ENCODE results near the gene TMEM141. TPM values are rescaled to one million over a fixed set of nuclear protein-coding genes. Genes with fewer than 3 reads are reported as not detected.

Gene TMEM141
- polyA plus RNA-seq, 1 donor from 2014 or later: 30.1 TPM

DNA sequence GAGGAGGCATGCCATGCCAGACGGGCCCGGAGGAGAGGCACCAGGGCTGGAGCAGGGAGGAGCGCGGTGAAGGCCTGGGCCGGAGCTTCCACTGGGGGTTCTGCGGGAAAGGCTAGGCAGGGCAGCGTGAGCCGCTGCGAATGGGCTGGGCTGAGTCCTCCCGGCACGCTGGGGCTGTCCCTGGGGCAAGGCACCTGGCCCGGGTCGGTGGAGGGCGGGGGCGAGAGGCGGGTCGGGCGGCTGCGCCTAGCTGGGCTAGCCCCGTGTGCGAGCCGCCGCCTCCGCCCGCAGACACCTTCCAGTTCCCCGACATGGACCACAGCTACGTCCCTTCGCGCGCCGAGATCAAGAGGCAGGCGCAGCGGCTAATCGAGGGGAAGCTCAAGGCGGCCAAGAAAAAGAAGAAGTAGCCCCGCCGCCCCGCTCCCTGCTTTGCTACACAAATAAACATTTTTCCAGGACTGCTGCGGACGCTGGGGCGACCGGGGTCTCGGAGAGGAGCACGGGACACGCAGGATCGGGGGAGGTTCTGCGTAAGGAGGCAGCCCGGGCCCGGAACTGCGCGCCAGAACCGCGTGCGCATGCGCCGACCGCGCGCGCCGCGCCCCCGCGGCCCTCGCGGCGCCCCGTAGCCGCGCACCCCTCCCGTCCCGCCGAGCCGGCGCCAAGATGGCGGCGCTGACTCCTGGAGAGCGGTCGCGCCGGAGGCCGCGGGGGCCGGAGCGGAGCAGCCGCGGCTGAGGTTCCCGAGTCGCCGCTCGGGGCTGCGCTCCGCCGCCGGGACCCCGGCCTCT lies 16.3 kb downstream of the TMEM141 start, which contains the start of gene RABL6:
Gene RABL6 (plus strand): TSS at position 668 of the 794 bp plus-strand sequence. CDS start 249 bp downstream, outside the sequence.
- TF ChIP-seq, protein P1, sequence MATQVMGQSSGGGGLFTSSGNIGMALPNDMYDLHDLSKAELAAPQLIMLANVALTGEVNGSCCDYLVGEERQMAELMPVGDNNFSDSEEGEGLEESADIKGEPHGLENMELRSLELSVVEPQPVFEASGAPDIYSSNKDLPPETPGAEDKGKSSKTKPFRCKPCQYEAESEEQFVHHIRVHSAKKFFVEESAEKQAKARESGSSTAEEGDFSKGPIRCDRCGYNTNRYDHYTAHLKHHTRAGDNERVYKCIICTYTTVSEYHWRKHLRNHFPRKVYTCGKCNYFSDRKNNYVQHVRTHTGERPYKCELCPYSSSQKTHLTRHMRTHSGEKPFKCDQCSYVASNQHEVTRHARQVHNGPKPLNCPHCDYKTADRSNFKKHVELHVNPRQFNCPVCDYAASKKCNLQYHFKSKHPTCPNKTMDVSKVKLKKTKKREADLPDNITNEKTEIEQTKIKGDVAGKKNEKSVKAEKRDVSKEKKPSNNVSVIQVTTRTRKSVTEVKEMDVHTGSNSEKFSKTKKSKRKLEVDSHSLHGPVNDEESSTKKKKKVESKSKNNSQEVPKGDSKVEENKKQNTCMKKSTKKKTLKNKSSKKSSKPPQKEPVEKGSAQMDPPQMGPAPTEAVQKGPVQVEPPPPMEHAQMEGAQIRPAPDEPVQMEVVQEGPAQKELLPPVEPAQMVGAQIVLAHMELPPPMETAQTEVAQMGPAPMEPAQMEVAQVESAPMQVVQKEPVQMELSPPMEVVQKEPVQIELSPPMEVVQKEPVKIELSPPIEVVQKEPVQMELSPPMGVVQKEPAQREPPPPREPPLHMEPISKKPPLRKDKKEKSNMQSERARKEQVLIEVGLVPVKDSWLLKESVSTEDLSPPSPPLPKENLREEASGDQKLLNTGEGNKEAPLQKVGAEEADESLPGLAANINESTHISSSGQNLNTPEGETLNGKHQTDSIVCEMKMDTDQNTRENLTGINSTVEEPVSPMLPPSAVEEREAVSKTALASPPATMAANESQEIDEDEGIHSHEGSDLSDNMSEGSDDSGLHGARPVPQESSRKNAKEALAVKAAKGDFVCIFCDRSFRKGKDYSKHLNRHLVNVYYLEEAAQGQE (IDR thresholded peaks at IDR 0.05; ENCODE audit: borderline replicate concordance): peak; percentile 54
- peak; percentile 79 for TF ChIP-seq POLR2AphosphoS5 (IDR thresholded peaks at IDR 0.05)
- peak; percentile 83 for TF ChIP-seq TAF1 (IDR thresholded peaks at IDR 0.05; ENCODE audit: low read depth)
- no peak for TF ChIP-seq SMC3 (conservative IDR thresholded peaks at IDR 0.05; ENCODE audit: poor library complexity)
- peak; percentile 65 for TF ChIP-seq MXI1 (conservative IDR thresholded peaks at IDR 0.05; ENCODE audit: poor library complexity, severe bottlenecking)
- TF ChIP-seq, protein P2, sequence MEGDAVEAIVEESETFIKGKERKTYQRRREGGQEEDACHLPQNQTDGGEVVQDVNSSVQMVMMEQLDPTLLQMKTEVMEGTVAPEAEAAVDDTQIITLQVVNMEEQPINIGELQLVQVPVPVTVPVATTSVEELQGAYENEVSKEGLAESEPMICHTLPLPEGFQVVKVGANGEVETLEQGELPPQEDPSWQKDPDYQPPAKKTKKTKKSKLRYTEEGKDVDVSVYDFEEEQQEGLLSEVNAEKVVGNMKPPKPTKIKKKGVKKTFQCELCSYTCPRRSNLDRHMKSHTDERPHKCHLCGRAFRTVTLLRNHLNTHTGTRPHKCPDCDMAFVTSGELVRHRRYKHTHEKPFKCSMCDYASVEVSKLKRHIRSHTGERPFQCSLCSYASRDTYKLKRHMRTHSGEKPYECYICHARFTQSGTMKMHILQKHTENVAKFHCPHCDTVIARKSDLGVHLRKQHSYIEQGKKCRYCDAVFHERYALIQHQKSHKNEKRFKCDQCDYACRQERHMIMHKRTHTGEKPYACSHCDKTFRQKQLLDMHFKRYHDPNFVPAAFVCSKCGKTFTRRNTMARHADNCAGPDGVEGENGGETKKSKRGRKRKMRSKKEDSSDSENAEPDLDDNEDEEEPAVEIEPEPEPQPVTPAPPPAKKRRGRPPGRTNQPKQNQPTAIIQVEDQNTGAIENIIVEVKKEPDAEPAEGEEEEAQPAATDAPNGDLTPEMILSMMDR (IDR thresholded peaks at IDR 0.05; ENCODE audit: poor library complexity, severe bottlenecking): no peak
- TF ChIP-seq EP300 (conservative IDR thresholded peaks at IDR 0.05; ENCODE audit: poor library complexity, severe bottlenecking): peak; percentile 46
- TF ChIP-seq EZH2 (IDR thresholded peaks at IDR 0.05; ENCODE audit: borderline replicate concordance, insufficient read depth, low read length, poor library complexity, severe bottlenecking): no peak
- TF ChIP-seq RAD21 (conservative IDR thresholded peaks at IDR 0.05): no peak
- H3K4me2 ChIP-seq (ENCODE audit: low read length): peak within 1 kb of the TSS; percentile 95
- no peaks in the 10 kb centered on the region for H4K20me1 ChIP-seq (ENCODE audit: insufficient read depth)
- H3K9ac ChIP-seq (ENCODE audit: low read length): peak within 1 kb of the TSS; percentile 80
- H3K4me3 ChIP-seq (ENCODE audit: low read length): peak within 1 kb of the TSS; percentile 80
- no peaks in the 10 kb centered on the region for H3K9me2 ChIP-seq (ENCODE audit: insufficient read depth, low read length)
- peak within 1 kb of the TSS; percentile 76 for H3K27ac ChIP-seq (ENCODE audit: low read length)
- no peaks in the 10 kb centered on the region for H3K36me3 ChIP-seq (ENCODE audit: insufficient read depth, low read length)
- no peaks in the 10 kb centered on the region for H3K9me3 ChIP-seq (ENCODE audit: low read length)
- peaks cover 28% of the 10 kb centered on the region for H3K79me2 ChIP-seq (replicated peaks; ENCODE audit: insufficient read depth, low read length)
- H3K27me3 ChIP-seq (ENCODE audit: insufficient read depth, low read depth, low read length): no peaks in the 10 kb centered on the region
- H3F3A ChIP-seq (ENCODE audit: insufficient read depth, low read length, poor library complexity, severe bottlenecking): no peaks in the 10 kb centered on the region
- peak within 1 kb of the TSS; percentile 60 for H2AFZ ChIP-seq (ENCODE audit: low read depth, low read length)

DNA sequence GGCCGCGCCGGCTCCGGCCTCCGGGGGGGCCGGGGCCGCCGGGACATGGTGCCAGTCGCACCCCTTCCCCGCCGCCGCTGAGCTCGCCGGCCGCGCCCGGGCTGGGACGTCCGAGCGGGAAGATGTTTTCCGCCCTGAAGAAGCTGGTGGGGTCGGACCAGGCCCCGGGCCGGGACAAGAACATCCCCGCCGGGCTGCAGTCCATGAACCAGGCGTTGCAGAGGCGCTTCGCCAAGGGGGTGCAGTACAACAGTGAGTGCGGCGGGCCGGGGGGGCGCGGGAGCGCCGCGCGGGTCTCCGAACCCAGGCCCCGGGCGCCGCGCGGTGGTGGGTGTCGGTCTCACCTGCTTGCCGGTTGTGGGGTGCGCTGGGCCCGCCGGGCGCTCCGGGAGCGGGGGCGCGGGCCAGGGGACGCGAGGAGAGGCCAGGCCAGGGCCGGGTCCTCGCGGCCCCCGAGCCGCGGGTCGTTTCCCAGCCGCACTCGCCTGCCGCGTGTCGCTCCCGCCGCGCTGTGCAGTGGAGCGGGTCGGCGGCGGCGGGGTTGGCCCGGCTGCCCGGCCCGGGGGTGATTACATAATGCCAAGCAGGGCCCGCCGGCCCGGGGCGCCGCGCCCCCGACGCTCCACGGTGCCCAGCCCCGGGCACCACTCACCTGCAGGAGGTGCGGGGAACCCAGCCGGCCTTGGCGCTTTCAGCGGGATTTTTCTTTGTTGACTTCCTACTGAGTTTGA lies 17.1 kb downstream of the TMEM141 start:
- no peaks in the 10 kb centered on the region for H3K36me3 ChIP-seq (ENCODE audit: insufficient read depth, low read length)
- H4K20me1 ChIP-seq (ENCODE audit: insufficient read depth): no peaks in the 10 kb centered on the region
- TF ChIP-seq POLR2AphosphoS5 (IDR thresholded peaks at IDR 0.05): no peak
- TF ChIP-seq, protein P2 (IDR thresholded peaks at IDR 0.05; ENCODE audit: poor library complexity, severe bottlenecking): peak; percentile 42
- TF ChIP-seq TAF1 (IDR thresholded peaks at IDR 0.05; ENCODE audit: low read depth): peak; percentile 24
- TF ChIP-seq EP300 (conservative IDR thresholded peaks at IDR 0.05; ENCODE audit: poor library complexity, severe bottlenecking): no peak
- peak; percentile 15 for TF ChIP-seq SMC3 (conservative IDR thresholded peaks at IDR 0.05; ENCODE audit: poor library complexity)
- H3K9ac ChIP-seq (ENCODE audit: low read length): peak overlapping the region; percentile 80
- H3K27ac ChIP-seq (ENCODE audit: low read length): peak overlapping the region; percentile 53
- H3K27me3 ChIP-seq (ENCODE audit: insufficient read depth, low read depth, low read length): no peaks in the 10 kb centered on the region
- H3F3A ChIP-seq (ENCODE audit: insufficient read depth, low read length, poor library complexity, severe bottlenecking): no peaks in the 10 kb centered on the region
- H3K79me2 ChIP-seq (replicated peaks; ENCODE audit: insufficient read depth, low read length): peaks cover 28% of the 10 kb centered on the region
- H3K4me3 ChIP-seq (ENCODE audit: low read length): peak overlapping the region; percentile 76
- H3K9me3 ChIP-seq (ENCODE audit: low read length): no peaks in the 10 kb centered on the region
- no peaks in the 10 kb centered on the region for H3K9me2 ChIP-seq (ENCODE audit: insufficient read depth, low read length)
- H2AFZ ChIP-seq (ENCODE audit: low read depth, low read length): no peak overlapping the region
- H3K4me2 ChIP-seq (ENCODE audit: low read length): peak overlapping the region; percentile 95
